Dedifferentiated amniotic fluid mesenchymal stem cell (primary cell): ENCODE results near the gene MC1R.
"Not testable (repeated sequence)": the region's sequence is repeated elsewhere in the genome, so short reads cannot be mapped to it uniquely, and the experiment has no call there.

Source experiments
- DNase-seq: peaks from one replicate; pipeline ENCODE4 v3.0.0-alpha.2; 2016; ENCODE audit errors: extremely low spot score

MC1R gene

DNA sequence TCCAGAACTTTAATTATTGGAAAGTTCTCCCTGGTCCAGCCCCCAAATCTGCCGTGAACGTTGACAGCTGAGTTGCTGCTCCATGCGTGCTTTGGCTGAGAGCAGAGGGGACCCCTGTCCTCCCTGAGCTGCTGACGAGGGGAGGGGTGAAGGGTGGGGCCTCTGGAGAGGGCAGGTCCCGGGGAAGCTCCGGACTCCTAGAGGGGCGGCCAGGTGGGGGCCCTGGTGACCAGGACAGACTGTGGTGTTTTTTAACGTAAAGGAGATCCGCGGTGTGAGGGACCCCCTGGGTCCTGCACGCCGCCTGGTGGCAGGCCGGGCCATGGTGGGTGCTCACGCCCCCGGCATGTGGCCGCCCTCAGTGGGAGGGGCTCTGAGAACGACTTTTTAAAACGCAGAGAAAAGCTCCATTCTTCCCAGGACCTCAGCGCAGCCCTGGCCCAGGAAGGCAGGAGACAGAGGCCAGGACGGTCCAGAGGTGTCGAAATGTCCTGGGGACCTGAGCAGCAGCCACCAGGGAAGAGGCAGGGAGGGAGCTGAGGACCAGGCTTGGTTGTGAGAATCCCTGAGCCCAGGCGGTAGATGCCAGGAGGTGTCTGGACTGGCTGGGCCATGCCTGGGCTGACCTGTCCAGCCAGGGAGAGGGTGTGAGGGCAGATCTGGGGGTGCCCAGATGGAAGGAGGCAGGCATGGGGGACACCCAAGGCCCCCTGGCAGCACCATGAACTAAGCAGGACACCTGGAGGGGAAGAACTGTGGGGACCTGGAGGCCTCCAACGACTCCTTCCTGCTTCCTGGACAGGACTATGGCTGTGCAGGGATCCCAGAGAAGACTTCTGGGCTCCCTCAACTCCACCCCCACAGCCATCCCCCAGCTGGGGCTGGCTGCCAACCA, at the start of gene MC1R:
Gene MC1R (plus strand): TSS at position 410 of the 895 bp plus-strand sequence. CDS start 397 bp downstream, at position 807.
- DNase-seq: no peak

DNA sequence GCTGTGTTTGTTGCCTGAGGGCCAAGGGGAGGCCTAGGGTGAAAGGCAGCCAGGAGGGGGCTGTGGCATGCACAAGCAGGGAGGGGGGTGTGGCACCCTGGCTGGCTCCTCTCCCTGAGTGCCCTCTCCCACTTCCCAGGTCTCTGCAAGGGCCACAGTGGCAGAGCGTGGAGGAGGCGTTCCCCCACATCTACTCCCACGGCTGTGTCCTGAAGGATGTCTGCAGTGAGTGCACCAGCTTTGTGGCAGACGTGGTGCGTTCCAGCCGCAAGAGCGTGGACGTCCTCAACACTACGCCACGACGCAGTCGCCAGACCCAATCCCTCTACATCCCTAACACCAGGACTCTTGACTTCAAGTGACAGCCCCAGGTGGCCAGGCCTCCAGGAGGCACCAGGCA, 48.8 kb upstream of the MC1R start:
- DNase-seq: no peak

DNA sequence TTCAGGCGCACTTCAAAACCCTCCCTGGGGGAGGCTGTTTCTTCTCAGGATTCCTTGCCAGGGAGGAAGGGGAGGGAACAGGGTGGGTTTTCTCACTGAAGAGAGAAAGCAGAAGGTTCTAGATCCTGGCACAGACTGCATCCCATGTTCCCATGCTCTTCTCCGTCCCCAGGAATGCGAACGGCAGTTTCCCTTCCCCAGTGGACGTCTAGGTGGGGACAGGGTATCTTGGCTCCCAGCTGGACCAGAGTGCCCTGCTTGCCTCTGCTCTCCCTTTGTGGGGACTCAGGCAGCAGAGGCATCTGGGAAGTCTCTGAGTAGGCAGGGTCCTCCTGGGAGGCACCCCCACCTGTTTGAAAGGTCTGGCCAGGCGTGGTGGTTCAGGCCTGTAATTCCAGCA, 48.2 kb upstream of the MC1R start:
- no peak for DNase-seq

GRCh38 chr16:89871895-89872294, 46.8 kb upstream of the MC1R start:
- no peak for DNase-seq

- peak; percentile 65 for DNase-seq
These were observed 45.3 kb upstream of the MC1R start, which contains the start of gene TCF25 for GRCh38 chr16:89873109-89873971. Gene TCF25, plus strand, starts transcription at chr16:89873592. Its CDS starts 76 bp downstream, at chr16:89873668.

DNA sequence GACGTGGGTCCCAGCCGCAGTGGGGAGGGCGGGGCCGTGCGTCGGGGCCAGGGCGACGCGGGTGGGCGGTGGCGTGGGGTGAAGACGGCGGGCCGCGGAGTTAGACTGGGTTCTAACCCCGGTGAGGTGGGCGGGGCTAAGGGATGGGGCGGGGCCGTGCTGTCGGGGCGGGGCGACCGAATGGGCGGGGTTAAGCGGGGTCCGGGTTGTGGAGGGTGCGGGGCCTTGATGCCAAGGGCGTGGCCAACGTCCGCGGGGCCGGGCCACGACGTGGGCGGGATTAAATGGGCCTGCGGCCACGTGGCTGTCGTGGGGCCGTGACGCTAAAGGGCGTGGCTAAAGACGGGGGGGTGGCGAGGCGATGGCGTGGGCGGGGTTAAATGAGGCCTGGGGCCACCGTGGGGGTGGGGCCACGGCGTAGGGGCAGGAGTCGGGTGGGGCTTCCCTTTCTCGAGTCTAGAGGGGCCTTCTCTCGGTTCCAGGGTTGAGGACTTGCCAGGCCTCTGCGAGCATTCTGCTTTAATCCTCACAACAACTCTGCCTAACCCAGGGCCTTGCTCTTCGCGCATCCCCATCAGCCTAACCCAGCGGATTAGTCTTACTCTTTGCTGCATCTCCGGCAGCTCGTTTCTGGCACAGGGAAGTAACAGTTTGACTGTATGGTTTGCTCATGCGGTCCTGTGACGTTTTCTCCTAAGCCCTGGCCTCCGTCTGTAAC, 44.5 kb upstream of the MC1R start:
- peak; percentile 90 for DNase-seq

DNA sequence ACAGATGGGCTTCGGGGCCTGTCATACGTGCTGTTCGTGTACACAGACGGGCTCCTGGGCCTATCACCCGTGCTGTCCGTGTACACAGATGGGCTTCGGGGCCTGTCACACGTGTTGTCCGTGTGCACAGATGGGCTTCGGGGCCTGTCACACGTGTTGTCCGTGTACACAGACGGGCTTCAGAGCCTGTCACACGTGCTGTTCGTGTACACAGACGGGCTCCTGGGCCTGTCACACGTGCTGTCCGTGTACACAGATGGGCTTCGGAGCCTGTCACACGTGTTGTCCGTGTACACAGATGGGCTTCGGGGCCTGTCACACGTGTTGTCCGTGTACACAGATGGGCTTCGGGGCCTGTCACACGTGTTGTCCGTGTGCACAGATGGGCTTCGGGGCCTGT, 39.5 kb upstream of the MC1R start:
- DNase-seq: not testable (repeated sequence)

DNA sequence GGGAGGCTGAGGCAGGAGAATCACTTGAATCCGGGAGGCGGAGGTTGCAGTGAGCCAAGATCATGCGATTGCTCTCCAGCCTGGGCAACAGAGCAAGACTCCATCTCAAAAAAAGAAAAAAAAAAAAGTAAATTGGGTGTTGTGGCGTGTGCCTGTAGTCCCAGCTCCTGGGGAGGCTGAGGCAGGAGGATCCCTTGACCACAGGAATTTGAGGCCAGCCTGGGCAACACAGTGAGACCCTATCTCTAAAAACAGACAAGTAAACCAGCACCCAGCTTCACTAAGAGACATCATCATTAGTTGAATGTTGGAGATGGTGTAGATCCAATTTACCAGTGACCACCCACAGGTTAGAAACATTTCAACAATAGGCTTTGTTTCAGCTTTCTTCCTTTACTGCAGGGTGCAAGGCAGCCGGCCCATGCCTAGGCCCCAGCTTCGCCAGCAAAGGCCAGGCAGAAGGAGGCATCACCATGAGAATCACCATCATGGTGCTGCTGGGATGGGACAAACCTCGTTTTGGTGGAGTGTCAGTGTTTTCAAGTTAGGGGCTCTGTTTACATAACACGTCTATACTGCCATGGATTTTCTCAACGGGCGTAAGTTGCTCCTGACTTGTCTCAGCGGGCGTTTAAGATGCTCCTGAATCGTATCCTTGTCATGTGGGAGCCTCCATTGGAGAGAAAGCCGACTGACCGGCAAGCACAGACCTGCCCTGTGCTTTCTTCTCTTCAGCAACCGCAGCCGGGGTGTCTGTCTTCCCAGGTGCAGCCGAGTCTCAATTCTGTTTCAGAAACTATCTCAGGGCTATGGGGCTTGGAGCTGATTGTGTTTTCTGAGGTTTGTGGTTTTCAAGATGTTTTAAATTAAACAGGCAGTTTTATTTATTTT, 37.9 kb upstream of the MC1R start:
- DNase-seq: no peak

- no peak for DNase-seq
These were observed 37.3 kb upstream of the MC1R start for GRCh38 chr16:89881368-89881730.

DNA sequence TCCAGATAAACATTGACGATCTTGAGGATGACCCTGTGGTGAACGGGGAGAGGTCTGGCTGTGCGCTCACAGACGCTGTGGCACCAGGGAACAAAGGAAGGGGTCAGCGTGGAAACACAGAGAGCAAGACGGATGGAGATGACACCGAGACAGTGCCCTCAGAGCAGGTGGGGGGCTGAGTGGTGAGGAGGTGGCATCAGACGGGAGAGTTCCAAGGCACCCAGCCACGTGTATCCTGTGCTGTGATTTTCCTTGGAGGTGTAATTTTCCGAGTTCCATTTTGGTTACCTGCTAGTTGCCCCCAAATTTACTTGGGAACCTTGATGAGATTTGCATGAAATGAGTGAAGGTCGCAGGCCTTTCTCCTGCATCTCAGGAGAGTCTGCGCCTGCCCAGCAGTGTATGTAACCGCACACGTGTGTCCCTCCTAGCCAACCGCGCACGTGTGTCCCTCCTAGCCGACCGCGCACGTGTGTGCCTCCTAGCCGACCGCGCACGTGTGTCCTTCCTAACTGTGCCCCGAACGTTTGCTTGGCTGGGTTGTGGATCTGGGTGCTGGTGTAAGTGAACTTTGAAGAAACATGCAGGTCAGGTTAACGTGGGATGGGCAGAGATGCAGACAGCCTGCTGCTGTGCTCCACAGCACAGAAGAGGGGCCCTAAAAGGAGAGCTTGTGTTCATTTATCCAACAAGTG, 35.2 kb upstream of the MC1R start:
- no peak for DNase-seq

GRCh38 chr16:89884041-89884421, 34.6 kb upstream of the MC1R start:
- no peak for DNase-seq

DNA sequence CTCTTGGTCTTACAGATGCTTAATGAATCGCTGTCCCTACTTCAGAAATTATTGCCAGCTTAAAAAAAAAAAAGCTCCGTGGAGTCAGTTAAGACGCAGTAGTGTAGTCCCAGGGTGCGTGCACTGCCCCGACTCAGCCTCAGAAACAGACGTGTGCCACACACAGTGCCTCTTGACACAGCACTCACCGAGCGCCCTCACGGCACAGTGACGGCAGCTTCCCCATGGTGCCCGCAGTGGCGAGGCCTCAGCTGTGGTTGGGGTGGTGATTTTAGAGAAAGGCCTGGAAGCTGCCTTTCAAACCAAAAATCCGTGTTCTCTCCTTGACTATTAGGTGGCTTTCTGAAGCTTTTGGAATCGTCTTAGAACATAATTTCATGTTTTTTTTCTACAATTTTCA, 31.4 kb upstream of the MC1R start:
- DNase-seq: no peak

DNA sequence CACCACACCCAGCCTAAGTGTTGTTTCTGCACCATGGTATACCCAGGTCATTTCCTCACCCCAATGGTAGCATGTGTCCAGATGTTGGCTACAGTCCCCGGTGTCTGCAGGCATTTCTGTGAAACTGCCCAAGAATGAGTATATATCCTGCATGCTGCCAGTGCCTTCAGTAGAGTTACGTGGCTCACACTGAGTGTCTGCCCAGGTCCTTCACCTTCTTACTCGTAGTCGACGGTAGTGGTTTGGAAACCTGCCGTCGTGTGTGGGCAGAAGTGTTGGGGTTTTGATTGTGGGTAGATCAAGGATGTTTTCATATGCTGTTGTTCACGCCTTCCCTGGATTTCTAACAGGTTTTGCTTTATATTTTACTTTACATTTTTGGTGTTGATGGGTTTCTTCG, 28.5 kb upstream of the MC1R start:
- no peak for DNase-seq

DNA sequence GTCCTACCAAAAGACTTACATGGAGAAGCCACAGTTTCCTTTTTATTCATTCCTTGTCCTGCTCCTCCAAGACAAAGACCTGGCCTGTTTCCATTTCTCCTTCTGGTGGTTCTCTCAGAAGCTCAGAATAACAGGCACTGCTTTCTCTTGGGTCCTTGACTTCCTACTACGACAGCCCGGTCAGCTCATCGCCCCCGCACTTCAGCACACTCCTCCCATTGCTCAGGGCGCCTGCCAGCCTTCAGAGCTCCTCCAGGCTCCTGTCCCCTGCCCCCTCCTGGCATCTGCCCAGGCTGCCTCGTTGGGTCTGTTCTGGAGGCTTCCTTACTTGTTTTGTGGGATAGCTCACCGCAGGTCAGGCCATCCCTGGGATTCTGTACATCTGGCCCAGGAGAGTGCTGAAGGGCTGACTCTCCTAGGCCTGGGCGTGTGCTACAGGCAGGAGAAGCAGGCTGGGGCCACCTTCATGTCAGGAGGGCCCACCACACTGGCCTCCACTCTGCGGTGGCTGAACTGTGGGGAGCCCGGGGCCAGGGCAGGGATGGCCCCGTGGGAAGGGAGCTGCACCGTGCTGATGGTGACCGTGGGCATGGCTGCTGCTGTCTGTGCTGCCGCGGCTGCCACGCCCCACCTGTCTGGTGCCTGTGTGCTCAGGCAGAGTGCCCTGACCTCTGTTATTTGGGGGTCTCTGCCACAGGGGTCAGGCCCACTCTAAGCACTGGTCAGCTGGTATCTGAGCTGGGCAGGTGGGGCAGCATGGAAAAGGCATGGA, 27.6 kb upstream of the MC1R start:
- DNase-seq: no peak

DNA sequence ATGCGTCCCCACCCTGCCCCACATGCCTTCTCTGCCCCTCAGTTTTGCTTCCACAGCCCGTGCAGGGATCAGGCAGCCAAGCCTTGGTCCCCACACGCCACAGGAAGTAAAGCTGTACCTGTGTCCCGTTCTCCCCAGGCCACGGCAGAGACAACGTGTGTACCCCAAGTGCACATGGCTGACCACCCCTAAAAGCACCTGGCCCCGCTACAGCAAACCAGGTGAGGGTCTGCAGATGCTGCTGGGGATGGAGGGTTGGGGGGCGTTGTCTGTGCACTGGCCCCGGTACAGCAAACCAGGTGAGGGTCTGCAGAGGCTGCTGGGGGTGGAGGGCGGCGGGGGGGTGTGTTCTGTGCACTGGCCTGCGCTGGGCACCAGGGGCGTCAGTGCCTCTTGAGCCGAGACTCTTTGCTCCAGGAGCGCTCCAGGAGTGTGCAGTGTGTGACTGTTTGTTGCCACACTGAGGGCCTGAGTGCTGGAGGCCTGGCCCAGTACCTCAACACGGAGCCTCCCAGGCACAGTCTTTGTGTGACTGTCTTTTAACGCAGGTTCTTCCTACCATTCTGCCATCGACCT, 26.5 kb upstream of the MC1R start:
- DNase-seq: no peak

GRCh38 chr16:89892635-89893034, 26.0 kb upstream of the MC1R start:
- no peak for DNase-seq

DNA sequence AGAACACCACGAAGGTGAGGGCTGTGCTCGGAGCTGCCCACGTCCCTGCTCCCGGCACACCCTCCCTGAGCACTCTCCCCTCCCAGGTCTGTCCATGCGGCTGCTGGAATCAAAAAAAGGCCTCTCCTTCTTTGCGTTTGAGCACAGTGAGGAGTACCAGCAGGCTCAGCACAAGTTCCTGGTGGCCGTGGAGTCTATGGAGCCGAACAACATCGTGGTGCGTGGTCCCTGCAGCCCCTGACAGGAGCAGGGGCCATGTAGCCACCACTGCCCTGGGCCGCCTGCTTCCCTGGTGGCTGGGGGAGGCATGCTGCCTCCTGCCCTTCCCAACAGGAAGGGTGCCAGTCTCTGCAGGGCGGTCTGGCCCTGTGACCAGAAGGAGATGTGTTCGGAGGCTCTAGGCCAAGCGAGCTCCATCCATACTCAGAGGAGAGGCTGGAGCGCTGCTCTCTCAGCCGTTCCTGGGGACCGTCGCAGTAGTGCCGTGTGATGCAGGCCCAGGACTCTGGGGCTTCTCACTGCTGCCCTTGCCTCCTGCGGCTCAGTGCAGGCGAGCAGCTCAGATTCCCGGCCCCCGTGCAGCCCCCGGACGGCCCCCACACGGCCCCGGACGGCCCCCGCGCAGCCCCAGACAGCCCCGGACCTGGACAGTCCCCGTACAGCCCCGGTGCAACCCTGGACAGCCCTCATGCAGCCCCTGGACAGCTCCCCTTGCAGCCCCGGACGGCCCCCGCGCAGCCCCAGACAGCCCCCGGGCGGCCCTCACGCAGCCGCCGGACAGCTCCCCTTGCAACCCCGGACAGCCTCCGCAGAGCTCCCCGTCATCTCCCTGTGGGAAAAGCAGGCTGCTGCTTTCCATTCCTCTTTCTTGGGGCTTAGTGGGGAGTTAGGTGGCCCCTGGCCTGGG, 24.8 kb upstream of the MC1R start:
- no peak for DNase-seq
